EL (cell line): ENCODE data around the gene YES1.
"Not testable (repeated sequence)": the region's sequence is repeated elsewhere in the genome, so short reads cannot be mapped to it uniquely, and the experiment has no call there.

Experiments used
- DNase-seq: peaks from one replicate; pipeline ENCODE4 v3.0.0-alpha.2; 2016

The YES1 gene

DNA sequence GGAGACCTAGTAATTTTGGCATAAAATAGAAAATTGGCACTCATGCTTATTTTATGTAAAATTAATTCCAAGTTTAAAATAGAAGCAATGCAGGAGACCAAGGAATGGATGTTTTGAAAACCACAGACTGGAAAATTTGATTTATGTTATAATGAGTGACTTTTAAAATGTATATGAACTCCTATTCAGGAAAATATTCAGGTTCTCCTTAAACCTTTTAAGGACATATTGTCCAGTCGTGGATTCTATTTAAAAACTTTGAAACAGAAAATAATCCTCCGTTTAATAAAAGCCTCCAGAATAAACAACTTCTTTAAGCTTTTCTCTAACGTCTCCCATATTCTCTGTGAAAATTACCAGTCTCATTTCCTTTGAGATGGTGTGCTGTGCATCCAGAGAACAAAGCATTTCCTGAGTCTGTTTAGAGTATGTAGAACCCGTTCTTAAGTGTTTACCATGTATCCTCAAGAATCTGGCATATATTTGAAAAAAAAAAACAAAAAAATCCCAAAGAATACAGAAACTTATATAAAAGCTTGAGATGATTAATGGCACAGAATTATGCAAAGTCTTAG lies 8.6 kb upstream of the YES1 start:
- no peak for DNase-seq

DNA sequence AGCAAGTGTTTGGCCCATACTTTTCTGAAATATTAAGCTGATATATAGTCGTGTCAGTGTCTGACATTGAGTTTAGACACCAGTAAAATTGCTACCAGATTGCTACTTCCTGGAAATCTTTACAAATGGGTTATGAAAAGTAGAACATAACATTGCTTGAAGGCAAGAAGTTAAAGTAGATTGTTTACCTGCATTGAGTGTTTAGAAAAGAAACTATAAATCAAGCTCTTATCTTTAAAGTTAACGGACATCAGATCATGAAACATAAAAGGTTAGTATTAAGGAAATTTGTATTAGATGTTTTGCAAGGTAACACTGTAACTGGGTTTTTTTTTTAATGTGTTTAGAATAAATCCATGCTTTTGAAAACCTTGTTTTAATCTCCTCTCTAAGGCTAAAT lies 4.8 kb upstream of the YES1 start:
- DNase-seq: no peak

DNA sequence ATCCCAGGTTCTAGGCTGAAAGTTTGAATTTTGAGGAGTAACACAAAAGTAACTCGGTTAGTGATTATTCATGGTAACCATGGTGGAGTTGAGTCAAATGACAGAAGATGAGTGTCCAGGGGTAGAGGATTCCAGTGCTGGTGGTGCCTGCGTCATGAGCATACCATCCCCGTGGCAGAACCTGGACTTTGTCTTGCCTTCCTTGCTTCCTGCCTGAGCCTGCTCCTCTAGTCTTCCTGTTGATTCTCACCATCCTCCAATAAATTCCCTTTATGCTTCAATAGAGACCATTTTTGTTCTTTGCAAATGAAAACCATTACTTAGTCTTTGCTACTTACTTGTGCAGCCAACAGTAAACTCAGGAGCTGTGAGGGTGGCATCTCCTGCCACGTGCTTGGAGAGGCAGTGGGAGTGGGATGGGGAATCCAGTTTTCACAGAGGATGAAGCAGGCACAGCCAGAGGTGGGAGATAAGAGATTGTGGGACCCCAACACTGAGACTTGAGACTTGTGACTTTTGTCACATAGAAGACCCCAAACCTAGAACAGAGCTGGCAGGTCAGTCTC lies 4.1 kb upstream of the YES1 start:
- DNase-seq: no peak

DNA sequence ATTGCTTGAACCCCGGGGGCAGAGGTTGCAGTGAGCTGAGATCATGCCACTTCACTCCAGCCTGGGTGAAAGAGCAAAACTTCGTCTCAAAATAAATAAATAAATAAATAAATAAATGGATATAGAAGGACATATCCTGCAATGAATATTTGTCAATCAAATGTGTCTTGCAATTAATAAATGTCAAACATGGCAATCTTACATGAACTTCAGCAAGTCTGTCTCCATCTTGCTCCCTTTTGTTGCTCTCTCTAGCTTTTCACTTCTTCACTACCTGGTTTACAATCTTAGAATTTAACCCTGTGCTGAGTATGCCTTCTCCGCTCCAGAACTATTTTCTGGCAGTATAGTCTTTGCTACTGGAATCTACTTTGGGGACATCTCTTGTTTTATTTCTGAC lies 3.3 kb upstream of the YES1 start:
- no peak for DNase-seq

DNA sequence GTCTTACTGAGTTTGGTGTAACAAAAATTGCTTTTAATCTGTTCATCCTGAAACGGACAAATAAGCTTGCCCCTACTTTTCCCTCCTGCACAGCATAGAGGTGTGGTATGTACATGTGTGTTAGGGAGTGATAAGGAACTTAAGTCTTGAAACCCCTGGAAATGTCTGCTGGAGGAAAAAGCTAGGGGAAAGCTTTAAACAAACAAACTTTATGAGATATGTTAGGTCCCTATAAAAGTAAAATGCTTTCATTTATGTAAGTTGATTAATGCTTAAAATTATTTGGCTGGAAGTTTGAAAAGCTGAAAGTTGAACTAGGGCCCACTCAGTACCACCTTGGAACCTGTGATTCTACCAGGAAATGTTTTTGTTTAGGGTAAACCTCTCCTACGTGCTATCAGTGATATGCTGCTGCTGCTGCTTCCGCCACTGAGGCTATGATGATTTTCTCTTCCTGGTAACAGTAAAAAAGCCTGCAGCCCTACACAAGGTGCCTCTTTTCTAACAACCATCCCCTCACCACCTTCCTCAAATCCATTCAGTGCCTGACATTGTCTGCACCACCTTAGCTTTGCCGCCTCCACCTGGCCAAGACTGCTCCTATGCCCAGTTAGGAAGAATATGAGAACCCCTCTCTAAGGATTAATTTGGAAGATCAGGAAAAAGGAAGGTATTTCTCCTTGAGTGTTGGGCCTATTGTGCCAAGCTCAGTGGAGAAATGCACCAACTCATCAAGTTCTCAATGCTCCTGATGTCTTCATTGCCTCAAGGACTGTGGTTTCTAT lies 2.5 kb upstream of the YES1 start:
- no peak for DNase-seq

DNA sequence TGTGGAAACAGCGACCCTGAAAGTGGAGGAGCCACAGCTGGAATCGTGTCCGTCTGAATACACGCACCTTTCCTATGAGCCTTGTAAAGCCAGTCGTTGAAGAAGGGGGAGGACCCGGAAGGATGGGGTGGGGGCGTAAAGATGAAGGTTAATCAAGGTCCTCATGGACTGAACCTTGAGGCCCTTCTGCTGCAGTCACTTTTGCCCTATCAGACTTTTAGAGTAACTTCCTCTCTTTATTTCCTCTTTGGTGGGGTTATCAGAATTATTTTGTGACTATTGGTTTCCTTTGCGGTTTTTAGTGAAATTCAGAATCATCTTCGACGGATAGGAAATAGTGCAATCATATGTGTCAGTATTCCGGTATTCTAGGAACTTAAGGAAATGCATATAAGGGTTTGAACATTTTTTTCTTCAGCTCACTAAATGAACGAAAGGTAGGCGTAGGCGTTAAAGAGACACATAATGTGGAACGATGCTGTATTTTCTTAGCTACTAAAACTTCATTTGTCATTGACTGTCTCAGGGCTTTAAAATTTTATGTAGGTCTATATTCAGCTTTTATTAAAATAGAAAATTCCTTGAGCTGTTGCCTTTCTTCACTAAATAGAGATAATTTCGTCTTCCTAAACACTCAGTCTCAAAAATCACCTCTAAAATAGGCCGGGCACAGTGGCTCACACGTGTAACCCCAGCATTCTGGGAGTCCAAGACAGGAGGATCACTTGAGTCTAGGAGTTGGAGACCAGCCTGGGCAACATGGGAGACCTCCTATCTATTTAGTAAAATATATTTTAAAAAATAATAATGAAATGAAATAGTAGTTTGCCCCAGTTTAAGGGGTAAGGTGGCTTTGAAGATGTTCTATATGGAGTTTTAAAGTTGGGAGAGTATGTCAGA lies 1.4 kb upstream of the YES1 start:
- DNase-seq: no peak

DNA sequence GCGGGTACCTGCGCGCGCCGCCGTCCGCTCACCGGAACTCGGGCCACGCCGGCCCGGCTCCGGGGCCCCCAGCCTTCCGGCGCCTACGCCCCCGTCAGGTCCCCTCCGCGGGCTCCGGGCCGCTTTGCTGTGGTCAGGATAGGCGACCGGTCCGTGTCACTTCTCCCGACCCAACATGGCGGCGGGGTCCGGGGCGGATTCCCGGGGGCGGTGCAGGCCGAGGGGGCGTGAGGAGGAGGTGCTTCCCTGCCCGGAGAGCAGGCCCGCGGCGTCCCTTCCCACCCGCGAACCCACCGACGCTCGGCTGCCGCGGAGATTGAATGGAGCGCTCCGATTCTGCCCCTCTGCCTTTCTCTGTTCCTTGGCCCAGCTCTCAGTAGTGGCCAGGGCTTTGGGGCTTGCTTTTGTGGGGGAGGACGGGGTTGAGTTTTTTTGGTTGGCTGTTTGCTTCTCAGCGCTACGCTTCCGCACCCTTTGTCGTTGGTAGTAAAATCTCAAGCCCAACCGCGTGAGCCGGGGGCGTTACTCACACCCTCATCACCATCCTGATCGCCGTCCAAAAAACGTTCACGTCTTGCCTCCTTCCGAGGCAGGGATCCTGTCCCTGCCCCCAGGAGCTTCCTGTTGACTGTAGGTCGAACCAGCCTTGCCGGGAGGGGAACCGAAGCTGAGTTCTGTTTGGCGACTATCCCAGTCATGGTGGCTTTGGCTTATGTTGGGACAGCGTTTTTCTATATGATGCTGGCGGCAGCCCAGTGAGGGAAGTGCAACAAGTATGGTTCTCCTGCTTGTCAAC lies 532 bp upstream of the YES1 start:
- peak; percentile 85 for DNase-seq

DNA sequence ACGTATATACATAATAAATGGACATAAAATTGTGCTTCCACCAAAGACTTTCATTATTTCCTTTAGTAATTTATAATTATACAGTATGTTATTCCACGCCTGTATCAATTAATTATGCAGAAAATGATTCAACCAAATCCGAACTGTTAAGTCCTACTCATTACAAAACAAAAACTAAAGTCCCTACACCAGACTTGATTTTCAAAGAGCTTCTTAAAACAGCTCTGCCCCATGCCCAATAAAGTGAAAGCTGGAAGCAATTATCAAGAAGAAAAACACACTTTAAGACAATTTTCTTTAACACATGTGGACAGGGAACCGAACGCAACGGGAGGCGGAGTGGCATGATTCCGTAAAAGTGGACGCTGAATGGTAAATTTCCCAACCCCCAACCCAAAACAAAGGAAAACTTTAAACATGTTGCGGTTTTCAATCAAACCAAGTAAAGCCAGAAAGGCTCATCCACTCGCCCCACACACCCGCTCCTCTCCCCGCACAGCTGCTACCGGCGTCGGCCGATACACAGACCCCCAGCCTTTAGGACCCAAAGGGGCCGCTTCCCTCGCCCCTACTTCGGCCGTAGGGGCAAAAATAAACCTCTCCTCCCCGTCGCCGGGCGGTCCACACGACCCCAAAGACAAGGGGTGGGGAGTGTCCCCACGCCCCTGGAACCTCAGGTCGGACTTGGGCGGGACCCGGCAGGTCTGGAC lies 705 bp downstream of the YES1 start:
- peak; percentile 19 for DNase-seq

DNA sequence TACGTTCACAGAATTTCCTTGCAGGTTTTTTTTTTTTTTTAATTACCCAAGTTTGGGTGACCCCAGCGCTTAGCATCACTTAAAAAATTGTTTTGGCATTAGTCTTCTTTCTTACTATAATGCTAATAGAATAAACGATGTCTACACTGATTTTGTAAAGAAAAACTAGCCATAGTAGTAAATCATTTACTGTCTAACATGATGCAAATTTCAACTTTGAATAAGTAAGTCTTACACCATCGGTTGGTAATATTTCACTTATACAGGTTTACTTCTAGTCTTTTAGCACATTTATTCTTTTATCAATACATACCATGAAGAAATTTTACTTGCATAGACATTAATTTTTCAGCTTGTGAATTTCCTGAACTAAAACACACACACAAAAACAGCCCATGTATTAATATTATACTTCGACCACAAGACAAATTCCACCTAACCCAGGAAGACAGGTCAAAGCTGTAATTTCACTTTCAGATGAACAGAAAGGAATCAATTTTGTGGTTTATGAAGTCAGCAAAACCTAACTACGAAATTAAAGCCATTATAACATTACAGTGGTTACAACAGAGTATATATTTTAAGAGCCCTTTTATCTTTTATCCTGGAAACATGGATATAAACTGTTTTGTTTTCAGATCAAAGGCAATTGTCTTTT lies 1.9 kb downstream of the YES1 start:
- no peak for DNase-seq

DNA sequence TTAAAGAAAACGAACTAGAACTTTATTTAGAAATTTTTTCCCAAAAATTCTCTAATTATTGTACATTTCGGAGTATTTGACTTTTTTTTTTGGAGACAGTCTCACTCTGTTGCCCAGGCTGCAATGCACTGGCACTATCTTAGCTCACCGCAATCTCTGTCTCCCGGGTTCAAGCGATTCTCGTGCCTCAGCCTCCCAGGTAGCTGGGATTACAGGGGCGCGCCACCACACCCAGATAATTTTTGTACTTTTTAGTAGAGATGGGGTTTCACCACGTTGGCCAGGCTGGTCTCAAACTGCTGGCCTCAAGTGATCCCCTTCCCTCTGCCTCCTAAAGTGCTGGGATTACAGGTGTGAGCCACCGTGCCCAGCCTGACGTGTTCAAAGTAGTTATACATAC lies 2.8 kb downstream of the YES1 start:
- DNase-seq: not testable (repeated sequence)

DNA sequence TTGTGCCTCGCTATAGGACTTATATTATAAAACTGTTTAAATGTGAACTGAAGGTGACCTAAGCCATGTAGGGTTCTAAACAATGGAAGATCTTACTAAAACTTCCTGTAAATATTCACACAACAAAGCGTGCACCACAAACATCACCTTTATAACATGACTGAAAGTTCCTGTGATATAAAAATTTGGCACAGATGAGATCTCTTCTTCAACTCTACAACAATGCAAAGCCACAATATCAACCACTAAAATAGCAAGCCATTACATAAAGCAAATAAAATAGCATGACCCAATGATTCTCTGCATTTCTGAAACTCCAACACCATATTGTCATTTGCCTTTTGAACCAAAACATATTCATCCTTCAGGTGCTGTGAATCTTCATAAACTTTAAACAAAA lies 3.5 kb downstream of the YES1 start:
- DNase-seq: peak; percentile 12

DNA sequence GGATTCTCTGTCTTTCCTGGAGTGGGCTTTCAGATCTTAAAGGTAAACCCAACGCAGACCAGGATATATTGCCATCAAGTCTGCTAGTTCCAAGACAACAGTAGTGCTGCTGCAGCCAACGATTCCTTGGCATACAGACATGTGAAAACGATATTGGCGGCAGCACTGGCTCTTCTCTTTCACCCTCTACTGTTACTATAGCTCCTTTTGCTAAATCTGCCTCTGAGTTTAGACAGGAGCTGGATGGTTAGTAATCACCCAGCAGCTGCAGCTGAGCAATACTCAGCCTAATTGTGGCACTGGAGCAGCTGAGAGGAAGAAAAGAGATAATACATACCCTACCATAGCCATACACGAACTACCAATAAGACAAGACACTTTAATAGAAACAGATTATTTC lies 4.0 kb downstream of the YES1 start:
- DNase-seq: no peak

DNA sequence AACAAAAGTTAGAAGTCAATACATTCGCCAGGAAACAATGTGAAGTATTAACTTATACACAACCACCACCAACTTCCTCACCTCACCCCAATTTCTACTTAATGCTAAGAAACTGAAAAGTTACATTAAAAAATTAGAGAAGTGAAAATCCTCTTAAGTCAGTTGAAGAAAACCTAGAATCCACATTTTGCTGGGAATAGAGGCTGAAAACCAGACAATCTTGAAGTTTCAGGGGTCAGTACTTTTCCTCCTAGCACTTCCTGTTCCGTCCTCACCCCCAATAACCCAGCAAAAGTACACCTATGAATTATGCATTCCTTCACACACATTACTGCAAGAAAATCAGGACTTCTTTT lies 6.3 kb downstream of the YES1 start:
- DNase-seq: no peak

DNA sequence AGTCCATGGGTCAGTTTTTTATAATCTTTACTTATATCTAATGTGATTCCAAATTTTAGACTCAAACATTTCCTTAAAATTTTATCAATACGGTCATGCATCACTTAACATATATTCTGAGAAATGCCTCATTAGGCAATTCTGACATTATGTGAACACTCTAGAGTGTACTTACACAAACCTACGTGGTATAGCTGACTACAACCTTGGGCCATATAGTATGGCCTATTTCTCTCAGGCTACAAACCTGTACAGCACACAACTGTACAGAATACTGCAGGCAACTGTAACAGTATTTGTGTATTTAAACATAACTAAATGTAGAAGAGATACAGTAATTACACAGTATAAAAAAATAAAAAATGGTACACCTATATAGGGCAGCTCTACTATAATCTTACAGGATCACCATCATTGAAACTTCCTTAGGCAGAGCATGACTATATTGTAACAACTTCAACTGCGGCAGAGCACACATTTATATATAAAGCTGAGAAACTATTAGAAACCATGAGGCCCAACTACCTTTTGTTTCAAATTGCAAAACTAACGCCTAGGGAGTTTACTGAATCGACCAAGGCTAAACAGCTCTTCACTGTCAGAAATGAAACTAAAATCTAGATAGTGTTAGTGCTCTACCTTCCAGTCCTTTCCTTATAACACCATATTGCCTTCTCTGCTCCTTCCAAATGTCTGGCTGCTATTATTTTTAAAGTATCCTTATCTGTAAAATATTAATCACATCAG lies 6.9 kb downstream of the YES1 start:
- no peak for DNase-seq

DNA sequence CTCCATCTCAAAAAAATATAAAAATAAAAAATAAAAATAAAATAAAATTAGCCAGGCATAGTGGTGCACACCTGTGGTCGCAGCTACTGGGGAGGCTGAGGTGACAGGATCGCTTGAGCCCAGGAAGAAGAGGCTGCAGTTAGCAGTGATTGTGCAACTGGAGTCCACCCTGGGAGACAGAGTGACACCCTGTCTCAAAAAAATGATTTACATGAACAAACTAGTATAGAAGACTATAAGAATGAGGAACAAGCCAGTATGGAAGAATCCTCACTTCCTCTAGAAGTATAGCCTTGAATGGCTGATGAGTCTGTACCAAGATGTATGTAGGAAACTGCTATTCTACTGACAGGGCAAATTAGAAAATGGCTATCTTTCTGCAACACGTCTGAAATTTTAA lies 10.9 kb downstream of the YES1 start:
- no peak for DNase-seq

DNA sequence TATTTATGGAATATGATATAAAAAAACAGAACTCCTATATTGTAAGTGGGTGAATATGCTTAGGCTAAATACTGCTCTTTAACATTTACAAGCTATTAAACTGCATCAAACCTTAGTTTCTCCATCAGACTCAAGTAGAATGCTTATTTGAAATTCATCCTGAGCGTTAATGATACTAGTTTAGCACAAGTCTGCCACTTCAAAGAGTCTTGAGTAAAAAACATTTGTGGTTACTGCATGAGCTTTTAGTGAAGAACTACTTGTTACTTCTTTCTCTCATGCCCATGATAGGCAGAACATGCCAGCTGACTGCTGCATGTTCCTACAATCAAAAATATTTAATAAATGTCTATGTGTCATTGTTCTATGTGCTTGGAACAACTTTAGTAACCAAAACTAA lies 12.1 kb downstream of the YES1 start:
- DNase-seq: no peak

DNA sequence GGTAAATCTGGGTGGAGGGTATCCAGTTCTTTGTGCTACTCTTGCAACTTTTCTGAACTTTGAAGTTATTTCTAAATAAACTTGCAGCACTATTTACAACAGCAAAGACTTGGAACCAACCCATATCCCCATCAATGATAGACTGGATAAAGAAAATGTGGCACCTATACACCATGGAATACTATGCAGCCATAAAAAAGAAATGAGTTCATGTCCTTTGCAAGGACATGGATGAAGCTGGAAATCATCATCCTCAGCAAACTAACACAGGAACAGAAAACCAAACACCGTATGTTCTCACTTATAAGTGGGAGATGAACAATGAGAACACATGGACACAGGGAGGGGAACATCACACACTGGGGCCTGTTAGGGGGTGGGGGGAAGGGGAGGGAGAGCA lies 16.7 kb downstream of the YES1 start:
- not testable (repeated sequence) for DNase-seq

DNA sequence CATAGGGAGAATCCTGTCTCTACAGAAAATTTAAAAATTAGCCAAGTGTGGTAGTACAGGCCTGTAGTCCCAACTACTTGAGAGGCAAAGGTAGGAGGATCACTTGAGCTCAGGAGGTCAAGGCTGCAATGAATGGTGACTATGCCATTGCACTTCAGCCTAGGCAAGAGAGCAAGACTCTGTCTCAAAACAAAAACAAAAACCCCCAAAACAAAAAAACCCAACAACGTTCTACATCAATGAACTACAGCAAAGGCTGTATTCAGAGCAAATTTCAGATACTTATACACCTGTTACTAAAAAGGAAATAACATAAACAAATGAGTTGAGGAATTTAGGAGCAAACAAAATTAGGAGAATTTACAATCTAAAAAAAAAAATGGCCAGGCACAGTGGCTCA lies 22.6 kb downstream of the YES1 start:
- no peak for DNase-seq

DNA sequence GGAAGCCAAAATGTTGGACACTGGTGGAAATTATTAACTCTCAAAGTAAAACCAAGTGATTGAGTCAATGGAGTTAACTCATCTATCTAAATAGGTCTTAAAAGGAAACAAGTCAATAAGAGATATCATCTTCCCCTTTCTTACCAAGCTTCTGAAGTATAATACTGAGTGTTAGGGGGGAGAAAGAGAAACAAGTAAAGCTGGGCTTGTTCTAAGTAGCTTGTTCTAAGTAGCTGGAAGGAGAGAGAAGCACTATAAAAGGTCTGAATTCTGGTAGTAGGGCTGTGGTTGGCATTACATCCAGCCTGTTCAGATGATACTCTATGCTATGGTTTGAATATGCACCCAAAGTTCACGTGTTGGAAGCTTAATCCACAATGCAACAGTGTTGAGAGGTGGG lies 26.8 kb downstream of the YES1 start:
- no peak for DNase-seq

DNA sequence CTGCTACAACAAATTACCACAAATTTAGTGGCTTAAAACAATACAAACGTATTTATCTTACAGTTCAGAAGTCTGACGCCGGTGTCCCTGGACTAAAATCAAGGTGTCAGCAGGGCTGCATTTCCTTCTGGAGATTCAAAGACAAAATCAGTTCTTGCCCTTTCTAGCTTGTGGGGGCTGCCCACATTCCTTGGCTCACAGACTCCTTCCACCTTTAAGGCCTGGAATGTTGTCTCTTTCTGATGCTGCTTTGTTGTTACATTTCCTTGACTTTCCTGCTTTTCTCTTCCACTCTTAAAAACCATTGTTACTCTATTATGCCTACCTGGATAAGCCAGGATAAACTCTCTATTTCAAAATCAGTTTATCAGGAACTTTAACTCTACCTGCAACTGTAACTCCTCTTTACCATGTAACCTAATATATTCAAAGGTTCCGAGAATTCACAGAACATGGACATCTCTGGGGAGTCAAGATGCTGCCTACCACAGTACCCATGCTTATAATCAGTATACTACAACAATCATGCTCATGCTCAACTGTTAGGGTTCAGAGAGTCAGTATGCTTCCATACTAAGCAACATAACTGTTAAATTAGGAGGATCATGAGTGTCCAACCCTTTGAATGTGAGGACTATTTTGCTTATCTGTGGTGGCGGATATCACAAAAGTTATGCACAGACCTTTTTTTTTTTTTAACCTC lies 27.4 kb downstream of the YES1 start:
- DNase-seq: no peak
